ENCODE data around the gene NME8.

NME8 gene

GRCh38 chr7:37942934-37943610 lies 94.7 kb downstream of the NME8 start:
- no peak for DNase-seq (ENCODE audit: low spot score)
- TF ChIP-seq, protein P1, sequence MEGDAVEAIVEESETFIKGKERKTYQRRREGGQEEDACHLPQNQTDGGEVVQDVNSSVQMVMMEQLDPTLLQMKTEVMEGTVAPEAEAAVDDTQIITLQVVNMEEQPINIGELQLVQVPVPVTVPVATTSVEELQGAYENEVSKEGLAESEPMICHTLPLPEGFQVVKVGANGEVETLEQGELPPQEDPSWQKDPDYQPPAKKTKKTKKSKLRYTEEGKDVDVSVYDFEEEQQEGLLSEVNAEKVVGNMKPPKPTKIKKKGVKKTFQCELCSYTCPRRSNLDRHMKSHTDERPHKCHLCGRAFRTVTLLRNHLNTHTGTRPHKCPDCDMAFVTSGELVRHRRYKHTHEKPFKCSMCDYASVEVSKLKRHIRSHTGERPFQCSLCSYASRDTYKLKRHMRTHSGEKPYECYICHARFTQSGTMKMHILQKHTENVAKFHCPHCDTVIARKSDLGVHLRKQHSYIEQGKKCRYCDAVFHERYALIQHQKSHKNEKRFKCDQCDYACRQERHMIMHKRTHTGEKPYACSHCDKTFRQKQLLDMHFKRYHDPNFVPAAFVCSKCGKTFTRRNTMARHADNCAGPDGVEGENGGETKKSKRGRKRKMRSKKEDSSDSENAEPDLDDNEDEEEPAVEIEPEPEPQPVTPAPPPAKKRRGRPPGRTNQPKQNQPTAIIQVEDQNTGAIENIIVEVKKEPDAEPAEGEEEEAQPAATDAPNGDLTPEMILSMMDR (IDR thresholded peaks at IDR 0.05; ENCODE audit: extremely low read depth, missing control alignments): no peak

DNA sequence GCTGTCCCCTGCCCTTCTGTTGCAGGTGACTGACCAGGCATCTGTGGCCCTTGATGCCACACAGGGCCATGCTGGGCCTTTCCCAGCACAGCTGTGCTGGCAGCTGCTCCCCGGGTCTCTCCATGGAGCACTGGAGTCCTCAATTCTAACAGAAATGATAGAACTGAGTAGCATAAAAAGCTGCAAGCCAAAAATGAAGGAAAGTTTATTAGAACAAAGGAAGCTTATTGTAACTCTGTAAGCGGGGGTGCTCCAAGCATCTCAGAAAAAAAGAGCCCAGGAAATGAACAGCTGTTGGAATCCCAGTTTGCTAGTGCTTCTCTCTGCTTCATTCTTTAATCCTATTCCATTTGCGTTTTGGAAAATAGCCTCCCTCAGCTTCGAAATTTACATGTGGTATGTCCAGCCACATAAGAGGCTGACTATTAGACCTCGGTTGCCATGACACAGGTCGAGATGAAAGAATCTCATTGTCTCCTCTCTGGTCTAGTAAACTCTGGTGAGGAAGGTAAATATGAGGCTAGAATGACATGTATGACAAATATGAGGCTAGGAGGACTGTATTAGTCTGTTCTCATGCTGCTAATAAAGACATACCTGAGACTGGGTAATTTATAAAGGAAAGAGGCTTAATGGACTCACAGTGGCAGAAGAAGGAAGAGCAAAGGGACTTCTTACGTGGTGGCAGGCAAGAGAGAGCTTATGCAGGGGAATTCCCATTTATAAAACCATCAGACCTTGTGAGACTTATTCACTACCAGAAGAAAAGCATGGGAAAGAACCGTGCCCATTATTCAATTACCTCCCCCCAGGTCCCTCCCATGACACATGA lies 95.7 kb downstream of the NME8 start:
- peak; percentile 29 for DNase-seq (ENCODE audit: low spot score)
- TF ChIP-seq, protein P1 (IDR thresholded peaks at IDR 0.05; ENCODE audit: extremely low read depth, missing control alignments): no peak

DNA sequence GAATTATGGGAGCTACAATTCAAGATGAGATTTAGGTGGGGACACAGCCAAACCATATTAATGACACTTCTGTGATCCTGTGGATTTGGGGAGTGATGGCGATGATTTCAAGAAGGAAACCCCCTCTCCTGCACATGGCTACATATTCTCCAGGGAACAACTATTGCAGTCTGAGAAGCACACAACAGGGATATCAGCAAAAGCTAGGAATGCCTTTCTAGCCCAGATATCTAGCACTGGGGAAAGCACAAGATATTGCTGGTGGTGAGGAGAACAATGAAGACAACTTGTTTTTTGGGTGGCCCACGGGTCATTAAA lies 96.3 kb downstream of the NME8 start:
- DNase-seq (ENCODE audit: low spot score): no peak
- TF ChIP-seq, protein P1 (IDR thresholded peaks at IDR 0.05; ENCODE audit: extremely low read depth, missing control alignments): no peak

- TF ChIP-seq, protein P1 (IDR thresholded peaks at IDR 0.05; ENCODE audit: extremely low read depth, missing control alignments): no peak
- DNase-seq (ENCODE audit: low spot score): no peak
Observed at GRCh38 chr7:37945336-37945735, 96.9 kb downstream of the NME8 start.

DNA sequence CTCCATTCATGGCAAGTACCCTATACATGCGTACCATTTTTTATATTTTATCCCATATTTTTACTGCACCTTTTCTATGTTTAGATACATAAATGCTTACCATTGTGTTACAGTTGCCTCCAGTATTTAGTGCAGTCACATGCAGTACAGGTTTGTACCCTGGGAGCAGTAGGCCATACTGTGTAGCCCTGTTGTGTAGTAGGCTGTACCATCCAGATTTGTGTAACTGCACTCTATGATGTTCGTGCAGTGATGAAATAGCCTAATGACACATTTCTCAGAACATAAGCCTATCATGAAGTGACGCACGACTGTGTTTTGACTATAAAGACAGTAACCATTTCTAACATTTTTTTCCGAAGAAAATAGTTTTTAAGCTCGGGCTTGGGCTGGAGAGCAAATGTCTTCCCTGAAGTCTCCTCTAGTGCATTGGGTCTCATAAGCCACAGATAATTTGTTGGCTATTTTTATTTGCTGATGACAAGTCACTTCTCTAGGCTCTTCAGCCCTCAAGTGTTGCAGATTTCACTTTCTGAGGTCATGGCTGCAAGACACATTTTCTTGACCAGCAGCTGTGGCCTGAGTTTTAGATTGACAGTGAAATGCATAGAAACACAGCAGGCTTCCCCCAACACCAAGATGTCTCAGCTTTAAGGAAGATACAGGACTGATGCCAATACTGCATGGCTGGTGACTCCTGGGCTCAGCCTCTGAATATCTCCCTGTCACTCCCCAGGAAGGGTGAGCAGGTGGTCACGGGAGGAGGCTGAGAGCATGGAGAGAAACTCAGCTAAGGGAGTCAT lies 98.9 kb downstream of the NME8 start:
- TF ChIP-seq, protein P1 (IDR thresholded peaks at IDR 0.05; ENCODE audit: extremely low read depth, missing control alignments): no peak
- DNase-seq (ENCODE audit: low spot score): no peak

DNA sequence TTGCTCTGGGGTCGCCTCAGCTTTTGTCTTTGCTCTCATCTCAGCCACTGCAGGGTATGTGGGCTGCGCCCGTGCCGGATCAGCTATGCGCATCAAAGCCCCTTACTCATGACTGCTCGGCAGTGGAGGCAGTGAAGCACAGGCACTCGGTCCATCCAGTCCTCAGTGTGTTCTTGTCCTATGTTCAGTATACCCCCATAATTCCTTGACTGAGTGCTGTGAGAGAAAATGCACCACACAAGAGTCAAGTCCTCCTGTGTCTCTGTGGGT lies 99.5 kb downstream of the NME8 start:
- TF ChIP-seq, protein P1 (IDR thresholded peaks at IDR 0.05; ENCODE audit: extremely low read depth, missing control alignments): no peak
- no peak for DNase-seq (ENCODE audit: low spot score)

Data from GM20000 (cell line).